GM12878 (cell line): ENCODE results near the gene MAMLD1. TPM values are rescaled to one million over a fixed set of nuclear protein-coding genes. Genes with fewer than 3 reads are reported as not detected.

ENCODE experiments used
- ATAC-seq: fragments of 200-7000 bp; cut with Tn5 transposase; 3 replicates; pipeline ENCODE4 v1.9.1; 2020; ENCODE audit warnings: mild to moderate bottlenecking, moderate library complexity
- BruUV-seq: library from RNA; stranded (reverse); fragments of 400-500 nt; replicated peaks from 2 replicates; lab custom pipeline; 2021; lab: Mats Ljungman, UMichigan
- CTCF ChIA-PET: fragments of 300-600 bp; sonication (Branson Sonifier 250); formaldehyde crosslinking; extraction: SDS; loops from one replicate; lab custom pipeline; 2021; ENCODE audit warnings: inconsistent platforms; lab: Yijun Ruan, JAX
- POLR2A ChIA-PET: fragments of 350-600 bp; formaldehyde crosslinking; extraction: SDS; loops from one replicate; lab custom pipeline; 2021; ENCODE audit warnings: inconsistent platforms; lab: Charles Lee
- RAD21 ChIA-PET: fragments of 300-600 bp; sonication (Branson Sonifier 250); formaldehyde crosslinking; loops from one replicate; lab custom pipeline; 2023; ENCODE audit warnings: antibody characterized with exemption; ENCODE audit not compliant: unreplicated experiment; lab: Charles Lee
- SMC1A ChIA-PET: fragments of 300-600 bp; sonication (Branson Sonifier 250); formaldehyde crosslinking; loops from one replicate; lab custom pipeline; 2023; ENCODE audit not compliant: unreplicated experiment, uncharacterized antibody; lab: Charles Lee
- DNase-seq: peaks from one replicate; pipeline ENCODE4 v3.0.0-alpha.2; 2011; ENCODE audit warnings: low read depth, low spot score
- FAIRE-seq: peaks from 3 replicates; lab custom pipeline; 2011; peaks lifted over from hg19 to GRCh38; lab: Jason Lieb, UNC
- H2AFZ ChIP-seq: 2 replicates; pipeline ENCODE4 v1.6.0; 2011; ENCODE audit warnings: low read depth, low read length, control low read depth; ENCODE audit not compliant: control insufficient read depth
- H3K27ac ChIP-seq: 2 replicates; pipeline ENCODE4 v1.5.1; 2011; ENCODE audit warnings: control low read depth; ENCODE audit not compliant: control insufficient read depth, insufficient read depth
- H3K27me3 ChIP-seq, 2 experiments: replicated peaks in 1 of 2; 2 replicates each; pipeline versions ENCODE4 v1.6.0 to v1.6.1; 2011; ENCODE audit warnings: low read length in 1 of 2; ENCODE audit not compliant: control insufficient read depth in 2 of 2, insufficient read depth in 2 of 2
- H3K36me3 ChIP-seq, 2 experiments: 2 replicates each; pipeline ENCODE4 v1.5.1; 2011; ENCODE audit warnings: low read length in 1 of 2; ENCODE audit not compliant: control insufficient read depth in 2 of 2, insufficient read depth in 2 of 2
- H3K4me1 ChIP-seq: 2 replicates; pipeline ENCODE4 v1.6.1; 2011; ENCODE audit warnings: mild to moderate bottlenecking, low read length, moderate library complexity, mixed read lengths; ENCODE audit not compliant: control insufficient read depth, insufficient read depth
- H3K4me2 ChIP-seq: 2 replicates; pipeline ENCODE4 v1.6.0; 2011; ENCODE audit warnings: control low read depth; ENCODE audit not compliant: control insufficient read depth, insufficient read depth
- H3K4me3 ChIP-seq: fragments of 200-600 bp; sonication (generic); 2 replicates; pipeline ENCODE4 v1.5.1; 2016
- H3K79me2 ChIP-seq: 2 replicates; pipeline ENCODE4 v1.6.0; 2011; ENCODE audit warnings: low read length; ENCODE audit not compliant: control insufficient read depth, insufficient read depth
- H3K9ac ChIP-seq: 2 replicates; pipeline ENCODE4 v1.8.0; 2011; ENCODE audit warnings: low read length, control low read depth, mixed read lengths; ENCODE audit not compliant: control insufficient read depth, insufficient read depth
- H3K9me3 ChIP-seq: replicated peaks from 3 replicates; pipeline ENCODE4 v1.5.1; 2011; ENCODE audit warnings: mild to moderate bottlenecking, low read length; ENCODE audit not compliant: control insufficient read depth, insufficient read depth
- H4K20me1 ChIP-seq: 2 replicates; pipeline ENCODE4 v1.6.0; 2011; ENCODE audit not compliant: control insufficient read depth, insufficient read depth
- ASH2L ChIP-seq: fragments of 300-600, 200-600 bp; sonication (generic); IDR thresholded peaks from 2 replicates; pipeline ENCODE4 v1.6.1; 2017; ENCODE audit warnings: low read depth, mild to moderate bottlenecking, borderline replicate concordance
- BACH1 ChIP-seq: fragments of 450-650 bp; IDR thresholded peaks from 2 replicates; pipeline ENCODE4 v1.6.1; 2017; ENCODE audit warnings: mild to moderate bottlenecking, borderline replicate concordance
- ESRRA ChIP-seq: IDR thresholded peaks from 2 replicates; pipeline ENCODE4 v1.6.1; 2012; ENCODE audit warnings: mild to moderate bottlenecking, low read length, improper control_type of control experiment
- ETV6 ChIP-seq, 2 experiments: fragments of 450-650 bp in 1 of 2; IDR thresholded peaks in 1 of 2; conservative IDR thresholded peaks in 1 of 2; 2 replicates each; pipeline ENCODE4 v1.6.1; 2014; ENCODE audit warnings: antibody characterized with exemption in 1 of 2, borderline replicate concordance in 1 of 2, low read depth in 1 of 2, mild to moderate bottlenecking in 1 of 2, moderate library complexity in 1 of 2
- HDGF ChIP-seq: fragments of 450-650 bp; IDR thresholded peaks from 2 replicates; pipeline ENCODE4 v1.6.1; 2016; ENCODE audit warnings: antibody characterized with exemption
- NFIC ChIP-seq: IDR thresholded peaks from 2 replicates; pipeline ENCODE4 v1.6.1; 2012; ENCODE audit warnings: low read depth, mild to moderate bottlenecking, inconsistent platforms, low read length, moderate library complexity
- NFYB ChIP-seq: IDR thresholded peaks from 2 replicates; pipeline ENCODE4 v1.6.1; 2011; ENCODE audit warnings: low read depth, mild to moderate bottlenecking, low read length, improper control_type of control experiment, moderate library complexity; ENCODE audit not compliant: insufficient read depth
- NR2C1 ChIP-seq: fragments of 450-650 bp; IDR thresholded peaks from 2 replicates; pipeline ENCODE4 v1.6.1; 2017; ENCODE audit warnings: antibody characterized with exemption, mild to moderate bottlenecking, moderate library complexity
- RB1 ChIP-seq: fragments of 450-650 bp; formaldehyde crosslinking; IDR thresholded peaks from 2 replicates; pipeline ENCODE4 v1.6.1; 2017; ENCODE audit warnings: mild to moderate bottlenecking, borderline replicate concordance
- SIN3A ChIP-seq: IDR thresholded peaks from 2 replicates; pipeline ENCODE4 v1.6.1; 2012; ENCODE audit warnings: low read depth, low read length, improper control_type of control experiment
- SMARCA5 ChIP-seq: fragments of 450-650 bp; IDR thresholded peaks from 2 replicates; pipeline ENCODE4 v1.6.1; 2017; ENCODE audit warnings: mild to moderate bottlenecking
- SREBF1 ChIP-seq: IDR thresholded peaks from 2 replicates; pipeline ENCODE4 v1.6.1; 2012; ENCODE audit warnings: mild to moderate bottlenecking, low read length
- ZNF207 ChIP-seq: fragments of 450-650 bp; IDR thresholded peaks from 2 replicates; pipeline ENCODE4 v1.6.1; 2014; ENCODE audit warnings: antibody characterized with exemption, mild to moderate bottlenecking, borderline replicate concordance
- ZNF217 ChIP-seq: fragments of 450-650 bp; IDR thresholded peaks from 2 replicates; pipeline ENCODE4 v1.6.1; 2017; ENCODE audit warnings: antibody characterized with exemption, mild to moderate bottlenecking
- WGBS: methylation state at CpG from one replicate; pipeline ENCODE4 v1.1.6; 2016; ENCODE audit warnings: low lambda C conversion rate; ENCODE audit not compliant: insufficient replicate concordance, insufficient coverage; ENCODE audit errors: missing lambda C conversion rate; 5-methylcytosine and 5-hydroxymethylcytosine counted together
- in situ Hi-C: fragments of 300-500 bp; cut with MboI; formaldehyde crosslinking; loops from 9 replicates; pipeline ENCODE4 v1.14.3; 2018; ENCODE audit warnings: mixed read lengths
- intact Hi-C: fragments of 100-400 bp; cut with micrococcal nuclease; formaldehyde crosslinking; loops from one replicate; pipeline ENCODE4 v1.14.2; 2022; ENCODE audit not compliant: unreplicated experiment
- polyA plus RNA-seq, 11 experiments: library from polyadenylated mRNA; depleted of rRNA in 4 of 11; unstranded in 6 of 11; stranded (reverse) in 5 of 11; fragments of >200 nt; fragmentation: Nextera tagmentation in 4 of 11; fragmentation: Illumina TruSeq in 1 of 11; extraction: Ambion mirVana in 4 of 11; extraction: Trizol in 1 of 11; gene quantifications; 1 replicate in 1 of 11; 2 replicates in 10 of 11; pipeline versions ENCODE4 v1.2.1 to v1.2.3, GENCODE V29; 2011 to 2016; ENCODE audit warnings: inconsistent platforms in 2 of 11, missing spikeins in 2 of 11, low read depth in 1 of 11
- total RNA-seq, 4 experiments: library from RNA; depleted of rRNA in 3 of 4; stranded (reverse); fragments of >200 nt in 3 of 4; fragmentation: Illumina TruSeq in 1 of 4; extraction: Trizol in 1 of 4; gene quantifications; 2 replicates each; pipeline versions ENCODE4 v1.2.1 to v1.2.3, GENCODE V29; 2013 to 2021
- TF ChIP-seq, protein P1 (sequence below): IDR thresholded peaks from 2 replicates; pipeline ENCODE4 v1.6.1; 2012; ENCODE audit warnings: low read depth, low read length, improper control_type of control experiment
- TF ChIP-seq, protein P2 (sequence below): fragments of 150-350 bp; IDR thresholded peaks from 2 replicates; pipeline ENCODE4 v1.6.1; 2014; ENCODE audit warnings: mild to moderate bottlenecking, low read depth, low read length
- TF ChIP-seq, protein P3 (sequence below): IDR thresholded peaks from 2 replicates; pipeline ENCODE4 v1.6.1; 2012; ENCODE audit warnings: low read depth, low read length, improper control_type of control experiment
- TF ChIP-seq, protein P4 (sequence below): fragments of 450-650 bp; IDR thresholded peaks from 2 replicates; pipeline ENCODE4 v1.6.1; 2016; ENCODE audit warnings: mild to moderate bottlenecking

Gene MAMLD1
- total and polyA plus RNA-seq, 10 of the 15 experiments (the other 5 are each of a cell fraction or from before 2014, with no cell fraction given): 0.03 to 0.05 TPM; not detected in 8

DNA sequence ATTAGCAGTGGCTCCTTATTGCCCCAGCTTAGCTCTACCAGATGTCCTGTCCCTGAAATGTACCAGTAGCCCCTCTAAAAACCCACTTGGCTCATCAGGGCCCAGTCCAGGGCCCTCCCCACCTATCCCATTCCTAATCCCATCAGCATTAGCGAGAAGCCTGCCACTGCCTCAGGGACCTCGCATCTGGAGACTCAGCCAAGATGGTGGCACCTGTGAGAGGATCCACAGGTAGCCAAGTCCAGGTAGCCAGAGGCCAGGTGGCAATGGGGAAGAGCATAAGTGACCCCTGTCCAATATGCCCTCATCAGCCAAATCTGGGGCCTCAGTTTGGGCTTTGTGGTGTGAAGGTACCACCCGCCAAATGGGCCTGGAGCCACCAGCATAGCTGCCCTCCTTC lies 97.7 kb downstream of the MAMLD1 start:
- Histone ChIP-seq H3K27me3 (no peaks in the 10 kb centered on the region), H3K9me3 (no peaks in the 10 kb centered on the region), H3K4me2 (no peak overlapping the region), H3K9ac (no peak overlapping the region), H4K20me1 (no peaks in the 10 kb centered on the region), H2AFZ (no peak overlapping the region), H3K4me3 (no peak overlapping the region), H3K36me3 (no peaks in the 10 kb centered on the region), H3K27ac (no peak overlapping the region), H3K79me2 (no peaks in the 10 kb centered on the region), H3K4me1 (no peaks in the 10 kb centered on the region)
- ChIA-PET CTCF (no interaction called here), RAD21 (no interaction called here), POLR2A (no interaction called here), SMC1A (no interaction called here)
- intact Hi-C loops: no loop called here
- no peak for FAIRE-seq
- BruUV-seq: no TSS peak
- WGBS: 39% methylated on average over 3 of the region's 3 CpGs
- TF ChIP-seq BACH1 (no peak), RB1 (no peak), ETV6 (conservative IDR thresholded peaks at IDR 0.05 in 1 of 2, IDR thresholded peaks at IDR 0.05 in 1 of 2; ENCODE audit: borderline replicate concordance in 1 of 2, low read depth in 1 of 2) (no peak), ZNF207 (no peak), ASH2L (no peak), NR2C1 (no peak), ZNF217 (no peak), SREBF1 (no peak), ESRRA (no peak), NFYB (no peak), SIN3A (no peak), NFIC (no peak), HDGF (no peak), SMARCA5 (no peak)
- TF ChIP-seq, protein P1, sequence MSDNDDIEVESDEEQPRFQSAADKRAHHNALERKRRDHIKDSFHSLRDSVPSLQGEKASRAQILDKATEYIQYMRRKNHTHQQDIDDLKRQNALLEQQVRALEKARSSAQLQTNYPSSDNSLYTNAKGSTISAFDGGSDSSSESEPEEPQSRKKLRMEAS: no peak
- TF ChIP-seq, protein P2, sequence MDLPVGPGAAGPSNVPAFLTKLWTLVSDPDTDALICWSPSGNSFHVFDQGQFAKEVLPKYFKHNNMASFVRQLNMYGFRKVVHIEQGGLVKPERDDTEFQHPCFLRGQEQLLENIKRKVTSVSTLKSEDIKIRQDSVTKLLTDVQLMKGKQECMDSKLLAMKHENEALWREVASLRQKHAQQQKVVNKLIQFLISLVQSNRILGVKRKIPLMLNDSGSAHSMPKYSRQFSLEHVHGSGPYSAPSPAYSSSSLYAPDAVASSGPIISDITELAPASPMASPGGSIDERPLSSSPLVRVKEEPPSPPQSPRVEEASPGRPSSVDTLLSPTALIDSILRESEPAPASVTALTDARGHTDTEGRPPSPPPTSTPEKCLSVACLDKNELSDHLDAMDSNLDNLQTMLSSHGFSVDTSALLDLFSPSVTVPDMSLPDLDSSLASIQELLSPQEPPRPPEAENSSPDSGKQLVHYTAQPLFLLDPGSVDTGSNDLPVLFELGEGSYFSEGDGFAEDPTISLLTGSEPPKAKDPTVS: no peak
- TF ChIP-seq, protein P3, sequence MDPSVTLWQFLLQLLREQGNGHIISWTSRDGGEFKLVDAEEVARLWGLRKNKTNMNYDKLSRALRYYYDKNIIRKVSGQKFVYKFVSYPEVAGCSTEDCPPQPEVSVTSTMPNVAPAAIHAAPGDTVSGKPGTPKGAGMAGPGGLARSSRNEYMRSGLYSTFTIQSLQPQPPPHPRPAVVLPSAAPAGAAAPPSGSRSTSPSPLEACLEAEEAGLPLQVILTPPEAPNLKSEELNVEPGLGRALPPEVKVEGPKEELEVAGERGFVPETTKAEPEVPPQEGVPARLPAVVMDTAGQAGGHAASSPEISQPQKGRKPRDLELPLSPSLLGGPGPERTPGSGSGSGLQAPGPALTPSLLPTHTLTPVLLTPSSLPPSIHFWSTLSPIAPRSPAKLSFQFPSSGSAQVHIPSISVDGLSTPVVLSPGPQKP: no peak
- TF ChIP-seq, protein P4, sequence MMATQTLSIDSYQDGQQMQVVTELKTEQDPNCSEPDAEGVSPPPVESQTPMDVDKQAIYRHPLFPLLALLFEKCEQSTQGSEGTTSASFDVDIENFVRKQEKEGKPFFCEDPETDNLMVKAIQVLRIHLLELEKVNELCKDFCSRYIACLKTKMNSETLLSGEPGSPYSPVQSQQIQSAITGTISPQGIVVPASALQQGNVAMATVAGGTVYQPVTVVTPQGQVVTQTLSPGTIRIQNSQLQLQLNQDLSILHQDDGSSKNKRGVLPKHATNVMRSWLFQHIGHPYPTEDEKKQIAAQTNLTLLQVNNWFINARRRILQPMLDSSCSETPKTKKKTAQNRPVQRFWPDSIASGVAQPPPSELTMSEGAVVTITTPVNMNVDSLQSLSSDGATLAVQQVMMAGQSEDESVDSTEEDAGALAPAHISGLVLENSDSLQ: no peak
- ATAC-seq: no peak
- DNase-seq: no peak
- in situ Hi-C loops: no loop called here
